Inflammatory macrophage treated with lipopolysaccharide for 1 hour (primary cell): ENCODE measurements around the gene RUFY2.
"Not testable (repeated sequence)": the region's sequence is repeated elsewhere in the genome, so short reads cannot be mapped to it uniquely, and the experiment has no call there.

ENCODE experiments used
- DNase-seq, 2 donors: peaks; one replicate each; pipeline ENCODE4 v3.0.0-alpha.2; 2020 to 2022

RUFY2 gene

GRCh38 chr10:68362590-68362989 lies 44.5 kb downstream of the RUFY2 start:
- no peak for DNase-seq

GRCh38 chr10:68359189-68359588 lies 47.9 kb downstream of the RUFY2 start:
- no peak for DNase-seq

GRCh38 chr10:68353537-68353936 lies 53.5 kb downstream of the RUFY2 start:
- DNase-seq = no peak

DNA sequence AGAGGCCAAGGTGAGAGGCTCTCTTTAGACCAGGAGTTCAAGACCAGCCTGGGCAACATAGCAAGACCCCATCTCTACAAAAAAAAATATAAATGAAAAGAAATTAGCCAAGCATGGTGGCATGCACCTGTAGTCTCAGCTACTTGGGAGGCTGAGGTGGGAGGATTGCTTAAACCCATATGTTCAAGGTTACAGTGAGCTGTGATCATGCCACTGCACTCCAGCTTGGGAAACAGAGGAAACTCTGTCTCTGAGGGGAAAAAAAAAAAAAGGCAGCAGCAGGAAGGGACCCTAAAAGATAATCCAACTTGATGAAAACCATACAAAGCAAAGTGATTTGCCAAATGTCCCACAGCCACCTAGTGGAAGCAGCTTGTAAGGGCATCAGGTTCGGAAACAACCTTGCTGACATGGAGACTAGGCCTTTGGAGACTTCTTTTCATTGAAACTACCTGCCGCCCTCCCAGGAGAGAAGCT lies 58.8 kb downstream of the RUFY2 start:
- DNase-seq = peak in 1 of 2 donors; percentile 56

DNA sequence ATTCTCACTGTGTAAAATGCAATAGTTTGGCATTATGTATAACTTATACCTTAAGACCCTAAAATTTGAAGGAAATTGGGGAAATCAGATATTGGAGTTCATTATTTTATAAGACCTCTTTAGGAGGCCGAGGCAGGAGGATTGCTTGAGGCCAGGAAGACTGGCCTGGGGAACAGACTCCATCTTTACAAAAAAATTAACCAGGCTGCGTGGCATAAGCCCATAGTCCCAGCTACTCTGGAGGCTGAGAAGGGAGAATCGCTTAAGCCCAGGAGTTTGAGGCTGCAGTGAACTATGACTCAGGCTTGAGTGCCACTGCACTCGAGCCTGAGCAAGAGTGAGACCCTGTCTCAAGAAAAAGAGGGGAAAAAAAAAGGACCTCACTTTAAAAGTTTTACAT lies 60.3 kb downstream of the RUFY2 start:
- DNase-seq = no peak

GRCh38 chr10:68345621-68346020 lies 61.5 kb downstream of the RUFY2 start:
- no peak for DNase-seq

DNA sequence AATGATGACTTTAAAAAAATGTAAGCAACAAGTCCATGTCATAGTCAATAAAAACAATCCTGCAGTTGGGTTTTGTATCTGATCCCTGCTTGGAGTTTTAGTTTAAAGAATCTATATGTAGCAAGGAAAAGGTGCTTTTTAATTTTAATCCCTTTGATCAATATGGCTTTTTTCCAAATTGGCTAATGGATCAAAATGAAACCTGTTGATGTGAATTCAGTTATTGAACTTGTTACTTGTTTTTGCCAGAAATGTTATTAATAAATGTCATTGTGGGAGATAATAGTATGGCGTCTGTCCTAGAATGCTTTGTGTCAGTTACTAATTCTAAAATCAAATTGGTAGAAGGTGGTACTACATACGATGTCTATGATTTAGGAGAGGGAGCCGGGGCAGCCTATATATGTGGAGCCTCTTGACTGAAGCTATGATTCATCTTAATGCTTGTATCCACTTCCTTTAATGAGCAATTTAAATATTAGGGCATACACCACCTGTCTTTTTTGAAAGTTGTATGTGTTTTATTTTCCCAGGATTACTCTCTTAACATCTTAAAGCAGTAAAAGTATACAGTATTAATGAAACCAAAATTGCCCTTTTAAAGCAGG lies 64.1 kb downstream of the RUFY2 start:
- DNase-seq = no peak

DNA sequence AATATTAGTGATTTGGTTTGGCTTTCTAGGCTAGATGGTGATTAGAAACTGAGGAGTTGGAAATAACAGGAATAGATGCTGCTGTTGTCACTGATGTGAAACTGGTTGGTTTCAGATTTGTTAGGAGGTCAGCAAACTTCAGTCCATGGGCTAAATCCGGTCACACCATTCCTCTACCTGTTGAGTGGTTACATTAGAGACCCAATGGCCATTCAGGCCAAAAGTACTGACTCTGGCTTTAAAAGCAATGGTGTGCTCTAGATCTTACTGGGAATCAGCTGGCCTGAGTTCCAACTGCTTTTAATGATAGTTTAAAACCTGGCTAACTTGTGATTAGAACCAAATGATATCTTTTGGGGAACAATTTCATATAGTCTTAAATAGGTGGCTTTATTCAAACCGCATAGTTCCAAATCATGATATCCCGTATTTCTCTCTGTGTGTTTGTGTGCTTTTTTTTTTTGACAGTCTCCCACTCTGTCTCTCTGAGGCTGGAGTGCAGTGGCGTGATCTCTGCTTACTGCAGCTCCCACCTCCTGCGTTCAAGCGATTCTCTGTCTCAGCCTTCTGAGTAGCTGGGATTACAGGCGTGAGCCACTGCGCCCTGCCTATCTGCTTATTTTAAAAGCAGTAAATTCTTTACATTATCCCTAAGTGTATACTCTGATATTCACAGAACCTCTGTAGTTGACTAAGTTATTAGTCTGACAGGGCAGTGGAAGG lies 66.6 kb downstream of the RUFY2 start:
- no peak for DNase-seq

DNA sequence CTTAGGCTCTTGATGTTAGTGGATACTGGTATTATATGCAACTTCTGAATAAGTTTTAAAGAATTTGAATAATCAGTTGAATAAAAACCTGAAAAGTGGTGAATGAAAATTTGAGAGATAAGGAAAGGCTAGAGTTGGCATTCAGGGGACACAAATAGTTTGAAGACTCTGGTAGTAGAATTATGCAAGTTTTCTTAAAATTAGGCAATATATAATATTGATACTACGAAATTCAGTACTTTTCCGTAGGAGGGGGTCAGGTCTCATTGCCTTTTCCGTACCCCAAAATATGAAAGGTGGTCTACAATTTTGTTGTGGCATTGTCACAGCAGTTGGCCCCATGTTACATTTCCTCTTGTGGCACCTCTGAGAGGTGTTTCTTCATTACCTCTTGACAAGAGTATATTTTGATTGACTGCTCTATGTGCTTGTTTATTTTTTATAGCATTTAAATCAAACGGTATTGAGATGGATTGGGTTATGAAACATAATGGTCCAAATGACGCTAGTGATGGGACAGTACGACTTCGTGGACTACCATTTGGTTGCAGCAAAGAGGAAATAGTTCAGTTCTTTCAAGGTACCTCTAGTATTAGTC lies 70.2 kb downstream of the RUFY2 start:
- no peak for DNase-seq

DNA sequence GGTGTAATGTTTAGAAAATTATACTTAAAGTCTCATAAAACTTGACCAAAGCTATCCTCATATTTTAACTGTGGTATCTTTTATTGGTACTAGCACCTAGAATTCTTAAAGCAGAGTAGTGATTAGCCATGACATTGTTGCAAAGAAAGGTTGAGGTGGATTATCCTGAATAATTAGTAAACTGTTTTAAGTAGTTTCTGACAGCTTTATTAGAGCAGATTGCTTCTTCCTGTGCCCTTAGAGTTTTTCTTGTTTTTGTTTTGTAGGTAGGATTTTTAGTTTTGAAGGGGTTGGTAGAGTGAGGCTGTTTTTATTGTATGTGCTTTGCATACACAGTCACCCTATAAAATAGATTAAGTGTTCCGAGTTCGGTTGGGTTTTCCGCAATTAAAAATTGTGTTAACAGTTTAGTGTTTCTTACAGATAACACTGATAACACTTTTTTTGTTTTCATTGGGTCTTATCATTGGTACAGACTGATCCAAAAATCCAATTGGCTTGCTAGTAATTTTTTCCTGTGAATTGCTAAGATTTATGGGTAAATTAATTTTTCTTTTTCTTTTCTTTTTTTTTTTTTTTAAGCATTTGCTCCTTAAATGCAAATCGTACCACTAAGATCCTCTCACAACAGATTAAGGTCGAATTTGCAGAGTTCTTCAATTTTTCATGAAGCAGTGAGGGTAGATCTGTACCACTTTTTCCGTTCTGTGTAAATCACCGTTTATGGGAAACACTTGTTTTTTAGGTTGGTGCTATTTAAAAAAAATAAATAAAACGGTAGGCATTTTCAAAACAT lies 72.2 kb downstream of the RUFY2 start:
- DNase-seq = no peak

GRCh38 chr10:68333440-68334431 lies 73.3 kb downstream of the RUFY2 start:
- DNase-seq = no peak

- no peak for DNase-seq
Measured at GRCh38 chr10:68333058-68333395, 74.0 kb downstream of the RUFY2 start.

DNA sequence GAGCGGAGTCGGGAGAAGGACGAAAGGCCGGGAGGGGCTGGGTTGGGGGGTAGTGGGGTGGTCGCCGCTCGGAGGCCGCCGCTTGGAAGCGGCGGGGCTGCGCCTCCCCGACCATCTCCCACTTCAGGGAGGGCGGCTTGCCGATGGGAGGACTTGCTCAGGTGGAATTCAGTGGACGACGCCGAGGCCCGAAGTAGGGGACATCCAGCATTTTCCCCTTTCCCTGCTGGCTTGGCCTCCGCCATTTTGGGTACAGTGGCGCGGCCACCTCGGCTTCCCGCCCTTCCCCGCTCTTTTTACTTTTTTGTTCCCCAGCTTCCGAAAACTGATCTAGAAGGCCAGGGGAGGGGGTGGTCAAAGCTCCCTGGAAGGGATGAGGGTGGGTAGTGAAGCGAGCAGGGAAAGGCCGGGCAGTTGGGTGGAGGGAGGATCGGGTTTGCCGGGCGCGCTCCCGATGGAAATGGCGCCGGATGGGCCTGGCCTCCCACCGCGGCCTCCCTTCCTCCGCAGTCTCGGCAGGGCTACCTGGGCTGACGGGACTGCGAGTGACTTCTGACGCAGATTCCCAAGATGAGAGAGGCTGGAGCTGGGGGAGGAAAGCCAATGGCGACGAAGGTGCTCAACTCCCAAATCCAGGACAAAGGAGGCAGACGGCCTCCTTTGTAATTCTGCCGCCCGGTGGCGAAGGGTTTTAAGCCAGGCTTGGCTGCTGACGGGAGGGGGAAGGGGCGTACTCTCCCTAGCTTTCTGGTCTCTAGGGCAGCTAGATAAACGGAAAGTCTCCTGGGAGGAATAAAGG lies 74.6 kb downstream of the RUFY2 start, which contains the start of gene PBLD:
TSS of gene PBLD (minus strand) at position 670 of the 799 bp plus-strand sequence. CDS start 26,084 bp downstream, outside the sequence.
- DNase-seq = peak; percentile 48 to 55

DNA sequence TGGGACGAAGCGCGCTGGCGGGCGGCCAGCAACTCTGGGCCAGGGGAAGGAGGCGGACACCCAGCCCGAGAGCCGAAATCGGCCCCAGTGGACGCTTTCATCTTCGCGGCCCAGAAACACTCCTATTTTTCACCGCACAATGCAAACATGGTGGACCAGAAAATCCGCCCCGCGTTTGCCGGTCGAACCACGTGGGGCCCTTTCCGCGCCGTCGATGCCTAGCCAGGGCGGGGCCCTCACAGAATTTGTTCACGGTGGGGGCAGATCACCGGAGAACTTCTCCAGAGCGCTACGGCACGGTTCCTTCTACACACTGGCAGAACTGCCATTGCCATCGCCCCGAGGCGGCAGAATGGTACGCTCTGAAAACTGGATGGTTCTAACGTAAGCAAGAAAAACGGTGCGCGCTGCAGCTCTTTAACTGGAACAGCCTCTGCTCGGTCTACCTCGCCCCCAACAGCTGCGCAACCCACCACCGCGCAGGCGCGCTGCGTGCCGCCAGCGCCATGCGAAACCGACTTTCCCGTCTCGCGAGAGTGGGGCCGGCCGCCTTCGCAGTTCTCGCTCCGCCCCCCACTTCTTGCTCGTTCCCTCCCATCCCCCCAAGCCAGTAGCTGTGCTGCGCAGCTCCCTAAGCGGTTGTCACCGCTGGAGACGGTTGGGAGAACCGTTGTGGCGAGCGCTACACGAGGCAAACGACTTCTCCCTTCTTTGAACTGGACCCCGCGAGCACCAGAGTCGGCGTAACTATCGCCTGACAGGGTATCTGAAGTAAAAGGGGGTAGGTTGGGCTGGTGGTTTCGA lies 75.4 kb downstream of the RUFY2 start, which contains the start of gene HNRNPH3:
TSS of gene HNRNPH3 (plus strand) at position 610 of the 804 bp plus-strand sequence. CDS start 5,158 bp downstream, outside the sequence.
- peak; percentile 94 to 99 for DNase-seq

- no peak for DNase-seq
Measured at GRCh38 chr10:68330852-68331454, 76.1 kb downstream of the RUFY2 start.

GRCh38 chr10:68329506-68329861 lies 77.6 kb downstream of the RUFY2 start:
- DNase-seq = no peak

- DNase-seq = peak; percentile 71 to 79
Measured at GRCh38 chr10:68327889-68328786, 78.9 kb downstream of the RUFY2 start.

DNA sequence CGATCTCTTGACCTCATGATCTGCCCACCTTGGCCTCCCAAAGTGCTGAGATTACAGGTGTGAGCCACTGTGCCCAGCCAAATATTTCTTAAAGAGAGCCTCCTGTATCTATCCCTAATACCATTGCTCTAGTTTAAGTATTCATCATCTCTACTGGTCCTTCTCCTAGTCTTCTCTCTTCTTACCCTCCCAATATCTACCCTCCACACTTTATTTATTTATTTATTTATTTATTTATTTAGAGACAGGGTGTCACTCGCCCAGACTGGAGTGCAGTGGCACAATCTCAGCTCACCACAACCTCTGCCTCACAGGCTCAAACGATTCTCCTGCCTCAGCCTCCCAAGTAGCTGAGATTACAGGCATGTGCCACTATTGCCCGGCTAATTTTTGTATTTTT lies 82.7 kb downstream of the RUFY2 start:
- not testable (repeated sequence) for DNase-seq
